GM18867 (cell line): ENCODE data around the gene OR4F6.
"Not testable (repeated sequence)": the region's sequence is repeated elsewhere in the genome, so short reads cannot be mapped to it uniquely, and the experiment has no call there.

ENCODE experiments used
- ATAC-seq: cut with Tn5 transposase; IDR thresholded peaks from one replicate; pipeline ENCODE4 v1.9.1; 2021; ENCODE audit warnings: mild to moderate bottlenecking, moderate library complexity; ENCODE audit not compliant: unreplicated experiment

OR4F6 gene, protein sequence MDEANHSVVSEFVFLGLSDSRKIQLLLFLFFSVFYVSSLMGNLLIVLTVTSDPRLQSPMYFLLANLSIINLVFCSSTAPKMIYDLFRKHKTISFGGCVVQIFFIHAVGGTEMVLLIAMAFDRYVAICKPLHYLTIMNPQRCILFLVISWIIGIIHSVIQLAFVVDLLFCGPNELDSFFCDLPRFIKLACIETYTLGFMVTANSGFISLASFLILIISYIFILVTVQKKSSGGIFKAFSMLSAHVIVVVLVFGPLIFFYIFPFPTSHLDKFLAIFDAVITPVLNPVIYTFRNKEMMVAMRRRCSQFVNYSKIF

DNA sequence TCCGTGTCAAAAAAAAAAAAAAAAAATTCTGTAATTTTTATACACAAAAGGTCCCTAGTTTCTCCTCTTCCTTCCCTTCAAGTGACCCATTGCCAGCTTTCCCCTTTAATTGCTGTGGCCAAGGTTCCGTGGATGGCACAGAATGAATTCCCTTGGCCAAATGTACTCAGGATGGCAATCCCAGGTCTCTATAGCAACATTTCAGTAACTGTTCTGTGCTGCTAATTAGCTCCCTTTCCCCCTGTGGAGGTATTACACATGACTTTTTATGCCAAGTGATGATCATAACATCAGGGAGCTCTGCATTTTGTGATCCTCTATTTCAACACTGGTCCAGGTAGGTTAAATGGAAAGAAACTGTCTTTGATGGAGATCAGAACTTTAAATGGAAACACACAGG lies at the start of gene OR4F6:
OR4F6 (plus strand) TSS at position 301 of the 400 bp plus-strand sequence. CDS start 2,211 bp downstream, outside the sequence.
- no peak for ATAC-seq

GRCh38 chr15:101764669-101765339 lies 38.5 kb upstream of the OR4F6 start:
- ATAC-seq, result not testable (repeated sequence)

DNA sequence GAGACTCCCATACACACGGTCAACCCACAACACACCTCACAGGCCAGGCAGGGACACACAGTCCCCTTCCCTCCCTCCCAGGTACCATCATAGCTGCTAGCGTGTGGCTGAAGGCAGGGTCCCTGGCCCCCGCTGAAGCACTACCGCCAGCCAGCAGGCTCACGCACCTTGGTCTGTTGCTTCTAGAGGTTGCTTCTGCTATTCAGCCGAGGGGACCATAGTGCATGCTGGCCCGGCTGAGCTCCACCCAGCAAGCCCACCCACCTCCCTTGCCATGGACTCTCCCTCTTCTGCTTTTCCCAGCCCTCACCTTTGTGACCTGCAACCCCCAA lies 38.0 kb upstream of the OR4F6 start:
- not testable (repeated sequence) for ATAC-seq

GRCh38 chr15:101765772-101766456 lies 37.4 kb upstream of the OR4F6 start:
- ATAC-seq, result no peak

- not testable (repeated sequence) for ATAC-seq
These were observed 36.1 kb upstream of the OR4F6 start for GRCh38 chr15:101767083-101767640.

DNA sequence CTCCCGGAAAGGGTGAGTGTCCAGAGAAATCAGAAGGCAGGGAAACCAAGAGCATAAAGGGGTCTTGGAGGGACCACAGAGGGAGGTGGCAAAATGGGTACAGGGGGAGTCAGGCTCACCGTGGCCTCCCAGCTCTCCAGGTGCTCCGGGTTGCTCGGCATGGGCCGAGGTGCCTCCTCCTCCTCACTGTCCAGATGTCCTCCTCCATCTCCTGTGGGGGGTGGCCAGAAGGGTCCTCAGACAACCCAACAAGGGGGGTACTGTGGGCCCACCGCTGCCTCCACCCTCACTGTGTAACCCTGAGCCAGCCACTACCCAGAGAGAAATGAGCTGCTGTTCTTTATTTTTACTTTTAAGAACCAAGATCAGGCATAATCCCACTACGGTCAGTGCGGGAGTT lies 30.4 kb upstream of the OR4F6 start:
- ATAC-seq, result no peak

- ATAC-seq, result no peak
These were observed 29.7 kb upstream of the OR4F6 start for GRCh38 chr15:101773496-101774100.

DNA sequence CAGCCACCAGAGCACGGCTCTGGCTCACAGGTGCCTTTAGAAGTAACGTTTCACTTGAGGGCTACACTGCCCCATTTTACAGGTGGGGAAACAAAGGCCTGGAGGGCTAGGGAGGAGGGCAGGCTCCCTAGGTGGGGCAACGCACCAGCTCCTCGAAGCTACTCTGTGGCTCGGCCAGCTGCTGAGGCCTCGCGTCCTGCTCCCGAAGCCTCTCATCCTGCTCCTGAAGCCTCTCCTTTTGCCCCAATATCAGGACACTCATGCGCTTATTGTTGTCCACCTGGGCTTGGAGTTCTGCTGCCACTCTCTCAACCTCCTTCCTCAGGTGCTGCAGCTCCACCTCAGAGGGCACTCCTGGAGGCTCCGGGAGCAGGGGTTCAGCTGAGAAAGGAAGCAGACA lies 28.2 kb upstream of the OR4F6 start:
- ATAC-seq, result no peak

DNA sequence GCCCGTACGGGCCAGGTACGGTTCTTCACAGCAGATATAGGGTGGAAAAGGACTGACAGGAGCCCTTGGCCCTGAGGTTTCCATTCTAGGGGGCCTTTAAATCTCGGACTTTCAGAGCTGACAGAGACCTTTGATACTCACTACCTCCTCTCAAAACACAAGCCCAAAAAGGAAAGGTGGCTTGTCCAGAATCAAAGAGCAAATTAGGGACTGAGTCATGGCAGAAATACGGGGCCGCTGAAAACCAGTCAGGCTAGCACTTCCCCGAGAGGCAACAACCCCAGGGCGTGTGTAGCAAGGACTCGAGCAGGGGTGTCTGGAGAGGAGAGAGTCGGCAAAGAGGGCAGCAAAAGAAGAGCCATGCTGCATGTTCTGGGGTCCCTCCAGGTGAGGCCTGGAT lies 24.7 kb upstream of the OR4F6 start:
- not testable (repeated sequence) for ATAC-seq

DNA sequence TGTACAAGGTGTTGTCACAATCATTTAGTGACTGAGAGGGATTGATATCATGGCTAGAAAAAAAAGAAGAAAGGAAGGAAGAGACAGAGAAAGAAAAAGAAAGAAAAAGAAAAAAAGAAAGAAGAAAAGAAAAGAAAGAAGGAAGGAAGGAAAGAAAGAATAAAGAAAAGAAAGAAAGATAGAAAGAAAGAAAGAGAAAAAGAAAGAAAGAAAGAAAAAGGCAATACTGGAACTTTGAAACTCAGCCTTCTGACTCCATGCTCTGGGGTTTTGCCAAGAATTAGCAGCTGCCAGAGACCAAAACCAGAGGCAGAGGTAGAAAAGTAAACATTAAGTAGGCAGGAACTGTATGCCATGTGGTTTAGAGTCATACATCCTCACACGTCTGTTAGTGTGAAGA lies 23.1 kb upstream of the OR4F6 start:
- not testable (repeated sequence) for ATAC-seq

DNA sequence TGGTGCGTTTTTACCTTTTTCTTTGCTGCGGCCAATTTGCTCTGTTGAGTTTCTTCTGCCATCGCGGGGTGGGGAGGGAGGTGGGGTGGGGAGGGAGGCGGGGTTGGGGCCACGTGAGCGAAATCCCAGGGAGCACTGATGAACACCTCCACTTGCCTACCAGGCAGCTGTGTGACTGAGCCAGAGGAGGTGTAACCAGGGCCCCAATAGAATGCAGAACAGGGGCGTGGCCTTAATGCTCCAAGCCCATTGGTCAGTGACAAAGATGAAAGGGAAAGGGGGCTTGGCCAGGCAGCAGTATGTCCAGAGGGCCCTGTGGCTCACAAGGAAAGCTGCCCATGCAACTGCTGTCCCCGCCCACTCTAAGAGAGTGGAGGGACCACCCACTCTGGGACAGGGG lies 21.4 kb upstream of the OR4F6 start:
- no peak for ATAC-seq

DNA sequence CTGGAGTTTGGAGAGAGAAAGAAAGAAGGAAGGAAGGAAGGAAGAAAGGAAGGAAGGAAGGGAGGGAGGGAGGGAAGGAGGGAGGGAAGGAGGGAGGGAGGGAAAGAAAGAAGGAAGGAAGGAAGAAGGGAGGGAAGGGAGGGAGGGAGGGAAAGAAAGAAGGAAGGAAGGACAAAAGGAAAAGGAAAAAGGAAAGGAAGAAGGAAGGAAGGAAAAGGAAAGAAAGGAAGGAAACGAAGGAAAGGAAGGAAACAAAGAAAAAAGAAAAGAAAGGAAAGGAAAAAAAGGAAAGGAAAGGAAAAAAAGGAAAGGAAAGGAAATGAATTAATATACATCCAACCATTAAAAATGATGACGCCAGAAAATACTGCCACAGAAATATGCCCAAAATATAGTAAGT lies 18.7 kb upstream of the OR4F6 start:
- no peak for ATAC-seq

DNA sequence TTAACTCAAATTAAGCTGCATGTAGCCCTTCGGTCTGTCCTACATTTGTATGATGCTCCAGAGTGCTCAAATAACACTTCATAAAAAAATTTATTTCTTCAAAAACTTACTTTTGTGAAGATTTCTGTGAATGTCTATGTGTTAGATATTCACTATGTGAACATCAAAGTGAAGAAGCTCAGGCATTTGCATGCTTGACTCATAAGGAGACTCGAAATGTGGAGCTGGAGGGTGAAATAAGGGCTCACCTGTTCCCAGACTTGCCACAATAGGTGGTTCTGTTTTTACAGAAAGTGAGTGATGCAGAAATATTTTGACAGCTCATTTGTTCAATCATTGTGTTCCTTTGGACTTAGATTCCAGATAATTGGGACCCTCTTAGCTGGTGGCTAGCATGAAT lies 16.9 kb upstream of the OR4F6 start:
- not testable (repeated sequence) for ATAC-seq

DNA sequence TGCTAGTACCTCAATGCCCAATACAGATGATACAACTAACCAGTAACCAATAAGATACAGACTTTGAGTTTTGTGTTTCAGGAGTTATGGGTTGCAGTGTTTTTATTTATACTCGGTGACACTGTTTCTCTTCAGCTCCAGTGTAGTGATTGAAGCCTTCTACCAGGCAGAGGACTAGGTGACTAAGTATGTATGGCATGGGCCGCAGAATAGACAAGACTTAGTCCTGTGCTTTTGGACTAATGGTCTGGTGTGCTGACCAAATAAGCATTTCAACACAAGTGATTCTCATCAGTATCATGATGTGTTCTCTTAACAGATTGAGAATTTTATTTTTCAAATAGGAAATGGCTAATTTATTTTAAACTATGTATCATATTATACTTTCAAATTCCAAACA lies 15.3 kb upstream of the OR4F6 start:
- ATAC-seq, result not testable (repeated sequence)

DNA sequence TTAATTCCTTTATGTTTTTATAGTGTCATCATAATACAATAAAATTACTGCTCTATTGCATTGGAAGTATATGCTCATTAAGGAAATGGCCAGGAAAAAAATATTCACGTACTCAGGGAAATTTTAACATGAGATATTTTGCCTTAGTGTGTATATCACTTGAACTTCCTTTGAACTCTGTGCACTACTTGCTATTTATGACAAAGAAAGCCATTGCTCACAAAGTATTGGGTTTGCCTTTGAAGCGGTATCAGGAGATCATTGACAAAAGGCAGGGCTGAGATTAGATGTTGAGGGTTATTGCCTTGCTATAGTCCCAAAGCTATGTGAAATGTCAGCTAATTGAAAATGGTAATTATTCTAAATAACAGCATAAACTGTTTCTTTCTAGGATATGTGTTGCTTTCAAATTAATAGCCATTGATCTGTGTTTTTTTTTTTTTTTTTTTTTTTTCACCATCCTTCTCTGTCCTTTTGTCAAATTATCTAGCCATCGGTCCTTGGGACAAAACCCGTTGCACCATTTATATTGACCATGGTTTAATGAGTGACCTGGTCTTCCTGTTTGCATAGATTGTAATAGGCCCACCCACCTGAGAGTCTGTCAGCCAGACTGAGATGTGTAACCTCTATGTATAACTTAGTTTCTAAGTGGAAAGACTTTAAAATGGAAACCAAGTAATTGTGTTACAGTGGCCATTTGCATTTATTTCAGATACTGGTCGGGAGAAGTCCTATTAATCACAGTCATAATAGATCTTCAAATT lies 14.6 kb upstream of the OR4F6 start:
- ATAC-seq, result not testable (repeated sequence)

DNA sequence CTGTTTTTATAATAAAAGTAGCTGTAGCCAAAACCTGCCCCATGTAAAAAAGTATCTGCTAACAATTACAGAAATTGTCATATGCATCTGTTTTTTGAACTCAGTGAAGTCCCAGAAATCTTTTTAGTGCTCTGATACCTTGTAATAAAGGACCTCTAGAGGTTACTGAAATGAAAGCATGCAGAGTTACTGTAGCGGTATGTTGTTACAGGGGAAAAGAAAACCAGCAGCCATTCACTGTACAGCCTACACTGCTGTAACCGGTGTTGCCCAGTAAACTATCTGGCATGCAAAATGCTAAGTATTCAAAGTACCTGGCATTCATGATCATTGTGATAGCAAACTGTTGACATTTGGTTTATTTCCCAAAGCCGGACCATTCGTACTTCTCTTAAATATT lies 12.6 kb upstream of the OR4F6 start:
- ATAC-seq, result not testable (repeated sequence)

- ATAC-seq, result not testable (repeated sequence)
These were observed 9.3 kb upstream of the OR4F6 start for GRCh38 chr15:101793981-101794380.

DNA sequence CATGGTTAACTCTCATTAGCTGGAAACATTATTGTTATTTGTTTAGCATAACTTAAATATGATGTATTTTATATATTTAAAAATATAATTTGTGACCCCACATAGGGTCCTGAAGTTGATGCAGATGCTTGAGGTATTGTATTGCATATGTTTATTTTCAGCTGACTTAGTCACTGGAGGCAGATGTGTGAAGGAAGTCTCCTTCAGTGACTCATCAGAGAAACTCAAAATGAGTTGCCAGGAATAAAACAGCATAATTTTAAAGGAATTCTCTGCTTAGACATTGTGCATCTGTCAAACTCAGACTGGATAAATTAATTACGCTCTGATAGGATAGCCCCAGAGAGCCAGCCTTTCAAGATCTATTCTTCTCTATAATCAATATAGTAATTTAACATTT lies 7.9 kb upstream of the OR4F6 start:
- no peak for ATAC-seq

DNA sequence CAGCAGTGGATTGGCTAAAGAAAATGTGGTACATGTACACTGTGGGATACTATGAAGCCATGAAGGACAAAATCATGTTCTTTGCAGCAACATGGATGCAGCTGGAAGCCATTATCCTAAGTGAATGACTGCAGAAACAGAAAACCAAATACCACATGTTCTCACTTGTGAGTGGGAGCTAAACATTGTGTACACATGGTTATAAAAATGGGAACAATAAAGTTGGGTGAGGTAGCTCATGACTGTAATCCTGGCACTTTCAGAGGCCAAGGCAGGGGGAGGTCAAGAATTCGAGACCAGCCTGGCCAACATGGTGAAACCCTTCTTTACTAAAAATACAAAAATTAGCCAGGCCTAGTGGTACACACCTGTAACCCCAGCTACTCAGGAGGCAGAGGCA lies 3.6 kb upstream of the OR4F6 start:
- ATAC-seq, result no peak

DNA sequence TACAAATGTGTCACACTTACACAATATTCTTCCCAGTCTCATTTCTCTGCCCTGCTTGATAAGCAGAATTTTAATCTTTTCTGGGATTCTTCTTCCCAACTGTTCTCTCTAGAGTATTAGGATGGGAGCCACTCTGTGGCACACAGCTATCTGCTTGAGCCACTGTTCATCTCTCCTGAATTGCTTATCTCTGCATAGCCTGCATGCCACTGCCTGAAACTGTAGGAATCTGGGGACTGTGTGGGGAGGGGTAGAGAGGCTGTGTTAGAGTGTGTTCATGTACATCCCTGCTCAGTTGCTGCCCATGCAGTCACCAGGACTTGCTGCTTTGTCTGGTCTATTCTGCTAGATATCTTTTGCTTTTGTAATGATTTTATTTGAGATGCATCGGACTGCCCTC lies 2.3 kb upstream of the OR4F6 start:
- ATAC-seq, result no peak

DNA sequence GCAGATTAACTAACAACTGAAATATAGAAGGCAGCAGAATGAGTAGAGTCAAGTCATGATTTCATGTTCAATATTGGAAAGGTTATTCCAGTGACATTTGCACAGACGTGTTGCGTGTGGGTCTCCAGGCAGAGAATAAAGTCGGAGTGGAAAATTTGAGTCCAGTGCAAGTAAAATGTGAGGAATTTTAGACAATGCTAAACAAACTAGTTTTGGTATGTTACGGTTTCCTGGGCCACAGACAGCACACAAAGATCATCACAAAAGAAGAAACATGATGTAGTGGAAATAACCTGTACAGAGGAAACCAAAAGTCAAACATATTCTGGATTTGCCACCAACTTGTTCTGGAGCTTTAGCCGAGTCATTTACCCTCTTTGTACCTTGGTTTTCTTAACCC lies 367 bp downstream of the OR4F6 start:
- ATAC-seq, result no peak
